IPS-18c (cell line): ENCODE measurements around the gene SOX13.

Experiments used
- H3K4me3 ChIP-seq: 2 replicates; pipeline ENCODE4 v1.7.0; 2013; ENCODE audit warnings: low read depth, mild to moderate bottlenecking, low read length, moderate library complexity; ENCODE audit not compliant: insufficient read depth
- H3K9me3 ChIP-seq: one replicate; pipeline ENCODE4 v1.6.1; 2013; ENCODE audit warnings: mild to moderate bottlenecking, low read length, moderate library complexity; ENCODE audit not compliant: control insufficient read depth, insufficient read depth

The SOX13 gene

DNA sequence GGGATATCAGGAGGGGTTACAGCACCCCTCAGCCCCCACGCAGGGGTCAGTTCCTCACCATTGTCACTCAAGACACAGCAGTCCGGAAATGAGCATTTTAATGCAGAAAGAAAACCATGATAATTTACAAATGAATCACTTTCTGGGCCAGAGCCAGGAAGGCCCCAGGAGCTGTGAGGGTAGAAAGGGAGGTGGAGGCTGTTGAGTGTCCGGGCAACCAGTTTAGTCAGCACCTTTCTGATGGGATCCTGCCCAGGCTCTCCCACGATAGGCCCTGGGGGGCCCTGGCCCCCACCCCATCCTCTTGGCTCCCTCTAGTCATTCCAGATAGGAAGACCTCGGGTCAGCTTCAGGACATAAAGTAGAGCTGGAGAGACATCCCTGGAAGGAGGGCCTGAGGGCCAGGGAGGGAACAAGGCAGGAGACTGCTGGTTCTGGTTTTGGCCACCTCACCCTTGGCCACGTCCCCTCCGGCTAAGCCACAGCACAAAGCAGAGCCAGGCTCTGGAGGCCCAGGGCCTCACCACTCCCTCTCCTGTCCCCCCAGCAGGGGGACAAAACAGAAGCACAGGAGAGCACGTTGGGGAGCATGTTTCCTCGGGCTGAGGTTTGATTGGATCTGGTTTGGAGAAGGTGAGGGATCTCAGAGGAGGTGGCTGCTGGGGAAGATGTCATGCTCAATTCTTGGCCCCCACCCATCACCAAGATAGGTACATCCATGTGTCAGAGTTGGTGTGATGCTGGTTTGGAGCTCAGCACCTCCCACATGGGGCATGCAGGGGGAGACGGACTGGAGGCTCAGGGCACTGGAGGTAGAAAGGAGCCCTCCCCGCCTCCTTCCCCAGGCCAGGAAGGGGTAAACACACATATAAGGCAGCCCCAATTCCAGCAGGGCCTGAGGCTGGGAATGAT lies 58.3 kb downstream of the SOX13 start:
- no peaks in the 10 kb centered on the region for H3K9me3 ChIP-seq
- no peak overlapping the region for H3K4me3 ChIP-seq

GRCh38 chr1:204131978-204132377 lies 59.1 kb downstream of the SOX13 start:
- Histone ChIP-seq H3K9me3 (no peaks in the 10 kb centered on the region), H3K4me3 (no peak overlapping the region)

- H3K9me3 ChIP-seq, result no peaks in the 10 kb centered on the region
These were observed 59.8 kb downstream of the SOX13 start for GRCh38 chr1:204132718-204133117.

GRCh38 chr1:204134103-204134502 lies 61.2 kb downstream of the SOX13 start:
- Histone ChIP-seq H3K9me3 (no peaks in the 10 kb centered on the region), H3K4me3 (no peak overlapping the region)

More at GRCh38 chr1:204132718-204133117, 59.8 kb downstream of the SOX13 start:
- no peak overlapping the region for H3K4me3 ChIP-seq

DNA sequence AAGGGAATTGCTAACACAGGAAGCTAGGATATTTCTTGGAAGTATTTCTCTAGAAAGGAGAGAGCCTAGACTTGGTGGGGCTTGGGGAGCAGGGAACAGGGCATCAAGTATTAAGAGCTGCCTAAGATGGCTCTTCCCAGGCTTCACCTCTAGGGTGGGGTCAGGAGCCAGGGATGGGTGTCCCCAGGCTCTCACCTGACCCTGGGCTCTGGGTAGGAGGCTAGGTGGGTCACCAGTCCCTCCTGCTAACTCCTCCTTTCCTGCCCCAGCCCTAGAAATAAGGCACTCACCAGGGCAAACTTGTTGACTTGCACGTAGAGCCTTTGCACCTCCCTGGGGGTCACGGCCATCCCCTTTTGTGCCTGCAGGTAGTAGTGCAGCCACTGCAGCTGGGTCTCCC lies 63.9 kb downstream of the SOX13 start:
- H3K4me3 ChIP-seq, result no peak overlapping the region
- H3K9me3 ChIP-seq, result no peaks in the 10 kb centered on the region

- H3K4me3 ChIP-seq, result no peak overlapping the region
- no peaks in the 10 kb centered on the region for H3K9me3 ChIP-seq
These were observed 66.2 kb downstream of the SOX13 start for GRCh38 chr1:204139088-204139487.

DNA sequence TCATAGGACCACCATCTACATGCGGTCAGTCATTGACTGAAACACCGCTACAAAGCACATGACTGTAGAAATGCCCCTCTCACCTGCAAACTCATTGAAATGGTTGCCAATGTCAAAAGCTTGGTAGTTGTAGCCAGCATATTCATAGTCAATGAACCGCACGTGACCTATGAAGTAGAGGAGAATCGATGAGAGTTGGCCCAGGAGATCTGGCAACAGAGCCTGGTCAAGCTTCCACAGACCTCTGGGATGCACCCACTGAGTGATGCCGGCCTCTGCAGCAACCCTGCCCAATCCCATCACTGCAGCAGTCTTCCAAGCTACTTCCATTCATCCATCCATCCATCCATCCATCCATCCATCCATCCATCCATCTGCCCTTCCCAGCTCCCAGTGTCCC lies 67.0 kb downstream of the SOX13 start:
- no peaks in the 10 kb centered on the region for H3K9me3 ChIP-seq
- no peak overlapping the region for H3K4me3 ChIP-seq

DNA sequence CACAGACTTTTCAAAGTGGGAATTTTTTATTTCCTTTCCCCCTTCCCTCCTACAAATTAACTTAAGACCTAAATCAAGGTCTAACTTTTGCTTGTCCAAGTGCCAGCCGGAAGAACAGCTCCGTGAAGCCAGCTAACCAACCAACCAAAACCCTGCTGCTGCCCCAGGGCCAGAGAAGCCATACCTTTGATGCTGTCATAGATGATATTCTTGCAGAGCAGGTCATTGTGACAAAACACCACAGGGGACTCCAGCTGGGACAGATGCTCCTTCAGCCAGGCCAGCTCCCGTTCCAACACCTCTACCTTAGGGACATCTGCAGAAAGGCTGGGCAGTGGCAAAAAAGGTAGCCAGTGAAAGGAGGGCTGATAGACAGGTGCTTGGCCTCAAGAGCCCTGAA lies 68.2 kb downstream of the SOX13 start:
- no peak overlapping the region for H3K4me3 ChIP-seq
- no peaks in the 10 kb centered on the region for H3K9me3 ChIP-seq

GRCh38 chr1:204142032-204142974 lies 69.4 kb downstream of the SOX13 start:
- Histone ChIP-seq H3K9me3 (no peaks in the 10 kb centered on the region), H3K4me3 (no peak overlapping the region; the same call in 1 of the 2 replicates)

GRCh38 chr1:204143276-204144041 lies 70.5 kb downstream of the SOX13 start:
- Histone ChIP-seq H3K4me3 (no peak overlapping the region), H3K9me3 (no peaks in the 10 kb centered on the region)

DNA sequence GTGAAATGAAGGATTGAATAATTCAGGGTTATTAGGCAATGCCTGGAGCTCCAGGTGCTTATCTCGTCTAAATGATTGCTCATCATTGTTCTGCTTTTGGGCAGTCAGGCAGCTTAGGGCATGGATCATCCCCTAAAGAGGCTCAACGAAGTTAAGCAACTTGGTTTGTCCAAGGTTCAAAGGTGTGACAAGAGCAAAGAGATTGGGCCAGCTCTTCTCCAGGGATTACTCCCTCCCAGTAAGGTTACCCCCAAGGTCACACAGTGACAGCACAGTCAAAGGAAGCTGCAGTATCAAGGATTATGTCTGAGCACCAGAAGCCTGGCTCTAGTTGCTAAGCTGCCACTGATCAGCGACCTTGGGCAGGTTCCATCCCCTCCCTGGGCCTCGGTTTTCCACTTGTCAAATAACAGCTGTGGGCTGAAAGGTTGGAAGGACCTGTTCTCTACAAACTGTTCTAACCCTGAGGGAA lies 72.2 kb downstream of the SOX13 start:
- Histone ChIP-seq H3K4me3 (no peak overlapping the region), H3K9me3 (no peaks in the 10 kb centered on the region)

DNA sequence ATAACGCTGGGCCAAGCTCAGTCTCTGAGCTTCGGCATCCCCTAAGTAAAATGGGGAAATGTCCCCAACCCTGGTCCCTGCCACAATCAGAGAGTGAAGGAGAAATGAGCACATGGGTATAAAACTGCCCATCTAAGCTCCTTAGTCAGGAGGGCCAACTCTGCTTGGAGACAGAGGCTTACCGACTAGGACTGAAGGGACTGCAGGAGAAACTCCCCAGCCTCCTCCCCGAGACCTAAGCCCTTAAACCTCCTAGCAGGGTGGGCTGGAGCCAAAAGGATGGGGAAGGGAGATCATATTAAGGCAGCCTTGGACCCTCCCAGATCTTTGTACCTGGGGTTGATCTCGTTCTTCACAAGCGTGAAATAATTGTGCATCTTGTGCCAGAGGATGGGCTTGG lies 73.4 kb downstream of the SOX13 start:
- Histone ChIP-seq H3K9me3 (no peaks in the 10 kb centered on the region), H3K4me3 (no peak overlapping the region)

GRCh38 chr1:204146965-204147364 lies 74.0 kb downstream of the SOX13 start:
- Histone ChIP-seq H3K9me3 (no peaks in the 10 kb centered on the region), H3K4me3 (no peak overlapping the region)

GRCh38 chr1:204147406-204148383 lies 74.8 kb downstream of the SOX13 start:
- Histone ChIP-seq H3K9me3 (no peaks in the 10 kb centered on the region), H3K4me3 (no peak overlapping the region)

- Histone ChIP-seq H3K4me3 (no peak overlapping the region), H3K9me3 (no peaks in the 10 kb centered on the region)
These were observed 76.2 kb downstream of the SOX13 start for GRCh38 chr1:204149107-204149506.
